ENCODE results near the gene GOLGA6L25. TPM values are rescaled to one million over a fixed set of nuclear protein-coding genes. Genes with fewer than 3 reads are reported as not detected.
"Not testable (repeated sequence)": the region's sequence is repeated elsewhere in the genome, so short reads cannot be mapped to it uniquely, and the experiment has no call there.

The GOLGA6L25 gene, protein sequence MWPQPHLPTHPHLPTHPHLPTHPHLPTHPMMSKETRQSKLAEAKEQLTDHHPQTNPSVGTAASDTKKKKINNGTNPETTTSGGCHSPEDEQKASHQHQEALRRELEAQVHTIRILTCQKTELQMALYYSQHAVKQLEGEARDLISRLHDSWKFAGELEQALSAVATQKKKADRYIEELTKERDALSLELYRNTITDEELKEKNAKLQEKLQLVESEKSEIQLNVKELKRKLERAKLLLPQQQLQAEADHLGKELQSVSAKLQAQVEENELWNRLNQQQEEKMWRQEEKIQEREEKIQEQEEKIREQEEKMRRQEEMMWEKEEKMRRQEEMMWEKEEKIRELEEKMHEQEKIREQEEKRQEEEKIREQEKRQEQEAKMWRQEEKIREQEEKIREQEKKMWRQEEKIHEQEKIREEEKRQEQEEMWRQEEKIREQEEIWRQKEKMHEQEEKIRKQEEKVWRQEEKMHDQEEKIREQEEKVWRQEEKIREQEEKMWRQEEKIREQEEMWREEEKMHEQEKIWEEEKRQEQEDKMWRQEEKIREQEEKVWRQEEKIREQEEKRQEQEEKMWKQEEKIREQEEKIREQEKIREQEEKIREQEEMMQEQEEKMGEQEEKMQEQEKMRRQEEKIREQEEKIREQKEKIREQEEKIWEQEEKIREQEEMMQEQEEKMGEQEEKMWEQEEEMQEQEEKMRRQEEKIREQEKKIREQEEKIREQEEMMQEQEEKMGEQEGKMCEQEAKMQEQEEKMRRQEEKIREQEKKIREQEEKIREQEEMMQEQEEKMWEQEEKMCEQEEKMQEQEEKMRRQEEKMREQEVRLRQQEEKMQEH
- total RNA-seq, result not detected

- ATAC-seq; DNase-seq; intact Hi-C loops (cut with DNase I): not testable (repeated sequence)
These were observed at the start of gene GOLGA6L25 for GRCh38 chr15:28553268-28553667. Gene GOLGA6L25, plus strand, starts transcription at chr15:28553568. Its CDS starts 61 bp downstream, at chr15:28553629.

DNA sequence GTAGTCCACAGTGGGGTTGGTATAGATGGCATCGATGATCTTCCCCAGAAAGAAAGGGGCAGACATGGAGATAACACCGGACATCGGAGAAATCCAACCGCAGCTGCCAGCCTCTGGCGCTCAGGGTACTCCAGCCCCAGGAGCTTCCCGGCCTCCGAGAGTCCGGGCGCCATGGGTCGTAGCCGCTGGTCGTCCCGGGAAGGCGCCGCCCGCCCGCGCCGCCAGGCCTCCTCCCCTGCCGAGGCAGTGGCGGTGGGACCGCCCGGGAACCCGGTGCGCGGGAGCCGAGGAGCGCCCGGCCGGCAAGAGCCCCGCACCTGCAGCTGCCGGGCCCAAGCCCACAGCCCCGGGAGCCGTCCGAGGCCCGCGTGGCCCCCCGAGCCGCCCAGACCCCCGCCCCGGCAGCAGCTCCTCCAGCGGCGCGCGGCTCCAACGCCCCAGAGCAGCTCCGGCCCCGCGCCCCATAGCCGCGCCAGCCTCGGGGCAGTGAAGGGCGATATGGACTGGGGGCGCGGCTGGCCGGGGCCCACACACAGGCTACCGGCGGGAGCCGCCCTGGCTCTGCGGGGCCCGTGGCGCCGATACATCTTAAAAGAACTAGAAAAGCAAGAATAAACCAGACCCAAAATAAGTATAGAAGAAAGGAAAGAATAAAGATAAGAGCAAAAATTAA, 45.0 kb upstream of the GOLGA6L25 start:
- H3K4me1 ChIP-seq; H3K27me3 ChIP-seq; H3K27ac ChIP-seq; intact Hi-C loops (cut with DNase I); H3K9me3 ChIP-seq; H3K4me3 ChIP-seq; H3K36me3 ChIP-seq (replicated peaks in 1 of 2; ENCODE audit: insufficient read depth in 1 of 2, low read depth in 2 of 2); DNase-seq: not testable (repeated sequence)
- ATAC-seq, result peak; percentile 24
- WGBS, 2 donors, result 2% methylated on average over 13 of the region's 63 CpGs; no CpG with 5 or more reads in 1 of the 2 donors

More at GRCh38 chr15:28553268-28553667, at the start of gene GOLGA6L25:
- H3K4me3 ChIP-seq; H3K27me3 ChIP-seq; H3K36me3 ChIP-seq (replicated peaks in 1 of 2; ENCODE audit: insufficient read depth in 1 of 2, low read depth in 2 of 2); H3K9me3 ChIP-seq; H3K4me1 ChIP-seq; H3K27ac ChIP-seq: not testable (repeated sequence)
- no CpG with 5 or more reads among the region's 7 CpGs for WGBS, 2 donors

DNA sequence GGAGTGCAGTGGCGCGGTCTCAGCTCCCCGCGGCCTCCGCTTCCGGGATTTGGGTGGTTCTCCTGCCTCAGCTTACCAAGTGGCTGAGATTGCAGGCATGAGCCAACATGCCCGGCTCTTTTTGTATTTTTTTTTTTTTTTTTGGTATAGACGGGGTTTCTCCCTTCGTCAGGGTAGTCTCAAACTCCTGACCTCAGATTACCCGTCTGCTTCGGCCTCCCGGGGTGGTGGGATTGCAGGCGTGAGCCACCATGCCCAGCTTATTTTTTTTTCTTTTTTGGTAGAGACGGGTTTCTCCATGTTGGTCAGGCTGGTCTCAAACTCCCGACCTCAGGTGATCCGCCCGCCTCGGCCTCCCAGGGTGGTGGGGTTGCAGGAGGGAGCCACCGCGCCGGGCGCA, 39.2 kb upstream of the GOLGA6L25 start:
- H3K36me3 ChIP-seq (replicated peaks in 1 of 2; ENCODE audit: insufficient read depth in 1 of 2, low read depth in 2 of 2); H3K27me3 ChIP-seq; H3K4me3 ChIP-seq; H3K9me3 ChIP-seq; ATAC-seq; intact Hi-C loops (cut with DNase I); DNase-seq; H3K4me1 ChIP-seq; H3K27ac ChIP-seq: not testable (repeated sequence)
- WGBS, 2 donors, result no CpG with 5 or more reads among the region's 22 CpGs

- intact Hi-C loops (cut with DNase I); DNase-seq; ATAC-seq; H3K36me3 ChIP-seq (replicated peaks in 1 of 2; ENCODE audit: insufficient read depth in 1 of 2, low read depth in 2 of 2); H3K9me3 ChIP-seq; H3K4me1 ChIP-seq; H3K27ac ChIP-seq; H3K4me3 ChIP-seq; H3K27me3 ChIP-seq: not testable (repeated sequence)
- WGBS, 2 donors, result 81% methylated on average over 3 of the region's 11 CpGs; no CpG with 5 or more reads in 1 of the 2 donors
These were observed 38.2 kb upstream of the GOLGA6L25 start for GRCh38 chr15:28515208-28515607.

DNA sequence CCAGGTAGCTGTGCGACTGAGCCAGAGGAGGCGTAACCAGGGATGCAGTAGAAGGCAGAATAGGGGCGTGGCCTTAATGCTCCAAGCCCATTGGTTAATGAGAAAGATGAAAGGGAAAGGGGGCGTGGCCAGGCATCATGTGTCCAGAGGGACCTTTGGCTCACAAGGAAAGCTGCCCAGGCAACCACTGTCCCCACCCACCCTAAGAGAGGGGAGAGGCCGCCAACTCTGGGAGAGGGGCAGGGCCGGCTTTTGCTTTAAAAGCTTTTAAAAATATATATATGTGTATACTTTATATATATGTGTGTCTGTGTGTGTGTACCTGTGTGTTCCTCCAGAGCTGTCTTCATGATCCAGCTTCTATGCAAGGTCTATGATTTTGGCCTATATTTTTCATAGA, 20.4 kb upstream of the GOLGA6L25 start, which contains the start of gene GOLGA8G:
TSS of gene GOLGA8G (minus strand) at position 18 of the 400 bp plus-strand sequence. CDS start 62 bp downstream, outside the sequence.
- ATAC-seq; H3K4me1 ChIP-seq; intact Hi-C loops (cut with DNase I); H3K27me3 ChIP-seq; H3K27ac ChIP-seq; H3K4me3 ChIP-seq; H3K9me3 ChIP-seq; DNase-seq; H3K36me3 ChIP-seq (replicated peaks in 1 of 2; ENCODE audit: insufficient read depth in 1 of 2, low read depth in 2 of 2): not testable (repeated sequence)
- 65 to 67% methylated on average over 3 of the region's 6 CpGs for WGBS, 2 donors

- H3K36me3 ChIP-seq (replicated peaks in 1 of 2; ENCODE audit: insufficient read depth in 1 of 2, low read depth in 2 of 2); H3K27ac ChIP-seq; H3K9me3 ChIP-seq; H3K4me1 ChIP-seq; H3K27me3 ChIP-seq; DNase-seq; H3K4me3 ChIP-seq; intact Hi-C loops (cut with DNase I); ATAC-seq: not testable (repeated sequence)
- 80% methylated on average over 1 of the region's 13 CpGs; no CpG with 5 or more reads in 1 of the 2 donors for WGBS, 2 donors
These were observed 20.0 kb downstream of the GOLGA6L25 start for GRCh38 chr15:28573351-28573750.

DNA sequence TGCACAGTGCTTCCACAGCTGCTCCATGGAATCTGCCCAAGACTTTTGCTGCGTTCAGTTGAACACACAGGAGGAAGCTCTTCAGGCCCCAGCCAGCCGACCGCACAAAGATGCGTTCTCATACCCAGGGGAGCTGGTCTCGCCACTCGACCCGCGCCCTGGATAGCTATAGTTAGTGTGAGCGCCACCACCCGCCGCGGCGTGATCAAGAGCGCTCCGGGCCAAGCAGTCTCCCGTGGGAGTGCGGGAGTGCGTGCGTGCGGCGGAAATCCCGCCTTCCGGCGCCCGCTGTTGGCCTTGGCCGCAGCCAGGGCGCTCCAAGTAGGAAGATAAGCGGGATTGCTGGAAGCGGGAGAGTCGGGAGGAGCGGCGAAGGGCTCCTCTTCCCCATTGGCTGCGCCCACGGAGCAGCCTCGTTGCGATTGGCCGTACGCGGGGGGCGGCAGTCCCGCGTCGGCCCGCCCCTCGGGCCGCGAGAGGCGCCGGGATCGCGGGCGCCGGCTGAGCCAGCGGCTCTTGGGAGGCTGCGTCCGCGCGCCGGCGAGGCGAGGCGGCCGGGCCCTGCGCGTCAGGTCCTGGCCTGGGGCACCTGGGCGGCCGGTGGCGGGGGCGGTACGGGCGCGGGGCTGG, 35.7 kb downstream of the GOLGA6L25 start:
- intact Hi-C loops (cut with DNase I); H3K36me3 ChIP-seq (replicated peaks in 1 of 2; ENCODE audit: insufficient read depth in 1 of 2, low read depth in 2 of 2); H3K27ac ChIP-seq; H3K27me3 ChIP-seq; DNase-seq; ATAC-seq; H3K9me3 ChIP-seq; H3K4me3 ChIP-seq; H3K4me1 ChIP-seq: not testable (repeated sequence)
- WGBS, 2 donors, result 0% methylated on average over 1 to 3 of the region's 72 CpGs

GRCh38 chr15:28589769-28590168, 36.4 kb downstream of the GOLGA6L25 start:
- H3K27me3 ChIP-seq; H3K9me3 ChIP-seq; H3K4me1 ChIP-seq; ATAC-seq; H3K4me3 ChIP-seq; DNase-seq; intact Hi-C loops (cut with DNase I); H3K36me3 ChIP-seq (replicated peaks in 1 of 2; ENCODE audit: insufficient read depth in 1 of 2, low read depth in 2 of 2): not testable (repeated sequence)
- peak overlapping the region in 1 of 4 donors; percentile 18 for H3K27ac ChIP-seq
- 0 to 2% methylated on average over 8 to 9 of the region's 9 CpGs for WGBS, 2 donors

DNA sequence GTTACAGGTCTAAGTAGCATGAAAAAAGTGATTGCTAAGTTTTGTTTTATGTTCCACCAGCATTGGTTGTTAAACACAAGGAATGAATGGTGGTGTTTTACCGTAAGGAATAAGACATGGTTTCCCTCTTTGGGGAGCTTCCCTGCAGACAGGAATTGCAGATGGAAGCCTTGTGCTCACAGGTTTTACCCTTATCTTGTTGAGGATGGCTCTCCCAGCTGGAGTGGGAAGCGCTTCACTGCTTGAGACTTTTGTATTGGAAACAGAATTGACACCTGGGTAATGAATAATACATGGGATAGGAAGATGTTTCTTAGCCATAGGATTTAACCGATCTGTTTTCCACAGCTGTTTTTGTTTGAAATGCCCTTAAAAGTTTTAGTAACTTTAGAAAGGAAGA, 39.0 kb downstream of the GOLGA6L25 start:
- H3K4me1 ChIP-seq; H3K4me3 ChIP-seq; H3K9me3 ChIP-seq; ATAC-seq; DNase-seq; H3K36me3 ChIP-seq (replicated peaks in 1 of 2; ENCODE audit: insufficient read depth in 1 of 2, low read depth in 2 of 2); H3K27ac ChIP-seq; intact Hi-C loops (cut with DNase I); H3K27me3 ChIP-seq: not testable (repeated sequence)
- WGBS, 2 donors, result no CpG with 5 or more reads among the region's 3 CpGs

DNA sequence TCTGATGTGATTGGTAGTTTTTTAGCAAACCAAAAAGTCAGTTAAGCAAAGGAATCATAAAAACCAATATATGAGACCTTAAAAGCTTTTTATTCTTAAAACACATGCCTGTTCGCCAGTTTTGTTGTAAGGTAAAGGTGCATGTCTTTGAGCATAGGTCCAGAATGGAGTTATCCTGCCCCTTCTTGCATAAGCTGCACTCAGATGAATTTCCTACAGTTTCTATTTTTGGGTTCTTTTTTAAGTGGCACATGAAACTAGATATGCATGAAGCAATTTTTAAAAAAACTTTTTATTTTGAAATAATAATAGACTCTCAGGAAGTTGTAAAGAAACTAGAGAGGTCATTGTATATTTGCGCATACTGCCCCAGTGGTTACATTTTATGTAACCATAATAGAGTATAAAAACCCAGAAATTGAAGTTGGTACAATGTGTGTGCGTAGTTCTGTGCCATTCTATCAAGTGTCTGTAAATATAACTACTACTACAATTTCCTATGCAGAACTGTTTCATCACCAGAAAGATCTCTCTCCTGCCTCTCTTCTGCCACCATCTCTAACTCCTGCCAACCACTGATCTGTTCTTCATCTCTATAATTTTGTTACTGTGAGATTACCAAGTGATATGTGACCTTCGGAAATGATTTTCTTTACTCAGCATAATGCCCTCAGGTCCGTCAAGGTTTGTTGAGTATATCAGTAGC, 40.2 kb downstream of the GOLGA6L25 start:
- H3K27me3 ChIP-seq; ATAC-seq; H3K9me3 ChIP-seq; H3K27ac ChIP-seq; H3K36me3 ChIP-seq (replicated peaks in 1 of 2; ENCODE audit: insufficient read depth in 1 of 2, low read depth in 2 of 2); DNase-seq; intact Hi-C loops (cut with DNase I); H3K4me1 ChIP-seq; H3K4me3 ChIP-seq: not testable (repeated sequence)
- 100% methylated on average over 2 of the region's 5 CpGs for WGBS, 2 donors
